CD1c-positive myeloid dendritic cell (primary cell): ENCODE data around the gene AP4S1.

Experiments
- DNase-seq: peaks from one replicate; pipeline ENCODE4 v3.0.0-alpha.2; 2016; ENCODE audit errors: extremely low spot score

Gene AP4S1

GRCh38 chr14:31006703-31007102 is 18.7 kb upstream of the AP4S1 start:
- DNase-seq = no peak

DNA sequence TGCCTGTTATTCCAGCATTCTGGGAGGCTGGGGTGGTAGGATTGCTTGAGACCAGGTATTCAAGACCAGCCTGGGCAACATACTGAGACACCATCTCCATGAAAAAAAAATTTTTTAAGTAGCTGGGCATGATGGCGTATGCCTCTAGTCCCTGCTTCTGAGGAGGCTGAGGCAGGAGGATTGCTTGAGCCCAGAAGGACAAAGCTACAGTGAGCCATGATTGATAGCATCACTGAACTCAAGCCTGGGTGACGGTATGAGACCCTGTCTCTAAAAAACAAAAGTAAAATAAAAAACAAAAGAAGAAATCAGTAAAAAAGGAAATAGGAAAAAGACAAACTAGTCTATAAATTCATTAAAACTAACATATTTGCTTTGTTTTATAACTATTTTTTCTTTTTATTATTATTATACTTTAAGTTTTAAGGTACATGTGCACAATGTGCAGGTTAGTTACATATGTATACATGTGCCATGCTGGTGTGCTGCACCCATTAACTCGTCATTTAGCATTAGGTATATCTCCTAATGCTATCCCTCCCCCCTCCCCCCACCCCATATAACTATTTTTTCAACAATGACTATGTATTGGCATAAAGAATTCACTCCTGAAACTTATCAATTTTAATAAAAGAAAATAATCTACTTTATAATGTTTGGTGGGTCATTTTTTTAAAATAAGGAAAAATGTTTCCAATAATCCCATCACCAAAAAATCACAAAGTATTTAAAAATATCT is 15.4 kb upstream of the AP4S1 start:
- DNase-seq = no peak

GRCh38 chr14:31010935-31011334 is 14.5 kb upstream of the AP4S1 start:
- no peak for DNase-seq

- no peak for DNase-seq
These were observed 11.6 kb upstream of the AP4S1 start for GRCh38 chr14:31013841-31014240.

DNA sequence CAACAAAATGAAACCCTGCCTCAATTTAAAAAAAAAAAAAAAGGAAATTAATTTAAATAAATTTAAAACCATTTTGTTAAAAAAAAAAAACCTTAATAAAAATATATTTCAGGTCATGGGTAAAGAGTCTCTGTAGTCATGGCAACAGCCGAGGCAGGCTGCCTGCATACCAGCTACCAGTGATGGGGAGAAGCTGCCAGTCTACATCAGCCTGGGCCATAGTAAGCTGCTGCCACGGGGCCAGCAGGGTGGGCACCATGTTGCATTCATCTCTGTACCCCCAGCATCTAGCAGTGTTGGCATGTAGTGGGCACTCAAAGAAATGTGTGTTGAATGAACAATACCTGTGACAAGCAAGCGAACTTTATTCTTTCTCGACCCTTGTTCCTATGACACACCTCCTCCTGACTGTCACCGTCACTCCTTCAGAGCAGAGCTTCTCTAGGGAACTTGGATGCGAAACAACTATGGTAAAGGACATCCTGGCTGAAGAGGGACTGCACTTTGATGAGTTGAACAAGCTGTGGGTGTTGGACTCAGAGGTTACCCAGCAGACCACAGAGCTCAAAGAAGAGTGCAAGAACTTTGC is 7.3 kb upstream of the AP4S1 start:
- no peak for DNase-seq

- DNase-seq = no peak
These were observed 4.4 kb upstream of the AP4S1 start for GRCh38 chr14:31020834-31021575.

DNA sequence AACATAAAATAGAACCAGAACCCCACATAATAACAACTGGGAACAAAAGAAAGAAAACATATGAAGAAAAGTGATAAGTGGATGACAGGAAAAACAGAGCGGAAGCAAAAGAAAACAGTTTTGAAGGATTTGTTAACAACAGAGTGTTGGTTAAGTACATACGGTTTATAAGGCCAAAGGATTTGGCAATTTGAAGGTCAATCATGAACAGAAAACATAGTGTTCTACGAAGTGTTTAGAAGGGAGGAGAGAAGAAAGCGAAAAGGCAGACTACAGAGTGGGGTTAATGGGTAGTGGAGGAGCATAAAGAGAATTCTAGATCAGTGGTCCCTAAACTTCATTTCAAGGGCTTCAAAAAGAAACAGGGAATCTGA is 3.9 kb upstream of the AP4S1 start:
- DNase-seq = no peak

DNA sequence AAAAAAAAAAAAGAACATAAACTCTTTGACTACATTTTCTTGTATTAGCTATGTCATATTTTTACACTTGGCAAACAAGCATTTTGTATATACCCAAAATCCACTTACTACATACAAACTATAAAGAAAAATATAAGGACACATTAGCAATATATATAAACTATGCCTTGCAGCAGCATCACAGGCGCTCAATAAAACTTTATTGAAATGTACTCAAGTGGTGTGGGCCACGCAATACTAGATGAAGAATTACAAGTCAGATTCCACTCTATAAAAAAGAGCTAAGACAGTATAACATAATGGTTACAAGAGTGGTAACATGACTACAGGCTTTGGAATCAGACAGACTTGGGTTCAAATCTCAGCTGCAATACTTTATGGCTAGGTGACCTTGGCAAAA is 3.1 kb upstream of the AP4S1 start:
- no peak for DNase-seq

DNA sequence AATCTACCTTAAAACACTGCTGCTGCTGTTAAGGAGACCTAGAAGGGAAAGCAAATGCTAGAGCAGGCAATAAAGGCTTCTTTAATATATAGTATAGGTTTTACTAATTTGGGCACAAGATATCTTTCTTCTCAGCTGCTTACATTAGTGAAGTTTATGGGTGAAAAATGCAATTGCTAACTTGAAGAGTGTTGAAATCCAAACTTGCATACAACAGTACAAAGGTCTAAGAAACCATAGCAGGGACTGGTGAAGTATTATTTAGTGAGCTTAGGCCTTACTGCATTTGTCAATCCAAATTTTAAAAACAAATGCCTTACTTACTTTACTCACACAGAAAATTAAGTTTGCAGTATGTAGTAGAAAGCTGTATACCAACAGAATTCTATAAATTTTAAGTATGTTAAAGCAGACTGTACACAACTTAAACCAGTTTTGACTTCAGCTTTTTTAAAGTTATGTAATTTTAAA is 1.4 kb upstream of the AP4S1 start:
- DNase-seq = no peak

DNA sequence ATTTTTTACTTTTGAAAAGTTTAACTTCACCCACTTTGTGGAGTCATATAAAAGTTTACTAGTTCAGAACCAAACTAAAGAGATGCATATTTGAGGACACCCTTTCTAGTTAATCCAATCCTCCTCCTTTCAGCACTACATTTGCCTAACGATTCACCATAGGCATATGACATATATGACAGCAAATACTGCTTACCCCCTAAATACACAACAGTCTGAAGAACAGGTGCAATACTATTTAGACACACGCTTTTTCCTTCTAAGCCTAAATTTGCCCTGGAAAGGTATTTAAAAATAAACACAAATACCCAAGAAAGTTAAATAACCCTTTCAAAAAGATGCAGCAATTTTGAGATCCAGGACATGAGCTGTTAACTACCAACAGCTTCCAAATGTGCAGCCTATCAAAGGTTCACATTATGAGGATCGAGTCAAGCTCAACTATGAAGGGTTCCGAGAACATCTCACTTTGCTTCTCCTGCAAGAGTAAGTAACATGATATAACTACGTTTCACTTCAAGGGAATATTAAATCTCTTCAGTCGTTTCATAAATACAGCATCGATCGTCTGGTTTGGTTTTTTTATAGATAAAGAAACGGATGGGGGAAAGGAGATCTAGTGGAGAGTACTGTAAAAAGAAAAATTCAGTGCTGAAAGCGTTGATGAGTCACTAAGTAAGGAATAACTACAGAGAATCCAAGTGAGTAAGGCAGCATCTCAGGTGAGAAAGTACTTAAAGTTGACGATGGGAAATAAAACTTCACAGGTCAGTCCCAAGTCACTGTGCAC is 677 bp upstream of the AP4S1 start:
- peak; percentile 20 for DNase-seq

DNA sequence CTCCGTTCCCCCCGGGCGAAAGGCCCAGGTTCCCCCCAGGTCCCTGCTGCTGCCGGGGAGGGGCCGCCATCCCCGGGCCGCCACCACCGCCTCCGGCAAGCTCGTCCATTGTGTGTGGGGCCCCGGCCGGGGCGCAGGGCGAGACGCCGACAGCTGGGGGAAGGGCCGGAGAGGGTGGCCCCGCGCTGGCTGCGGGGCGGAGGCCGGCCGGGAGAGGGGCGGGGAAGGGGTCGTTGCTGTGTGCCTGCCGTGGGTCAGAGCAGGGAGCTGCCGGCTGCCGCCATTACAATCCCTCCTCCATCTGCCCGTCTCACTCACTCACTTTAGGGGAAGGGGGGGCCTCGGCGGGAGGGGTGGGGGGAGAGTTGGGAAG is 614 bp downstream of the AP4S1 start, which contains the start of gene STRN3:
TSS of gene STRN3 (minus strand) at position 303 of the 373 bp plus-strand sequence. CDS start at position 109, 194 bp downstream.
- DNase-seq = no peak

GRCh38 chr14:31026450-31027235 is 1.2 kb downstream of the AP4S1 start:
- peak; percentile 94 for DNase-seq

- DNase-seq = peak; percentile 5
These were observed 2.4 kb downstream of the AP4S1 start for GRCh38 chr14:31027847-31028246.

DNA sequence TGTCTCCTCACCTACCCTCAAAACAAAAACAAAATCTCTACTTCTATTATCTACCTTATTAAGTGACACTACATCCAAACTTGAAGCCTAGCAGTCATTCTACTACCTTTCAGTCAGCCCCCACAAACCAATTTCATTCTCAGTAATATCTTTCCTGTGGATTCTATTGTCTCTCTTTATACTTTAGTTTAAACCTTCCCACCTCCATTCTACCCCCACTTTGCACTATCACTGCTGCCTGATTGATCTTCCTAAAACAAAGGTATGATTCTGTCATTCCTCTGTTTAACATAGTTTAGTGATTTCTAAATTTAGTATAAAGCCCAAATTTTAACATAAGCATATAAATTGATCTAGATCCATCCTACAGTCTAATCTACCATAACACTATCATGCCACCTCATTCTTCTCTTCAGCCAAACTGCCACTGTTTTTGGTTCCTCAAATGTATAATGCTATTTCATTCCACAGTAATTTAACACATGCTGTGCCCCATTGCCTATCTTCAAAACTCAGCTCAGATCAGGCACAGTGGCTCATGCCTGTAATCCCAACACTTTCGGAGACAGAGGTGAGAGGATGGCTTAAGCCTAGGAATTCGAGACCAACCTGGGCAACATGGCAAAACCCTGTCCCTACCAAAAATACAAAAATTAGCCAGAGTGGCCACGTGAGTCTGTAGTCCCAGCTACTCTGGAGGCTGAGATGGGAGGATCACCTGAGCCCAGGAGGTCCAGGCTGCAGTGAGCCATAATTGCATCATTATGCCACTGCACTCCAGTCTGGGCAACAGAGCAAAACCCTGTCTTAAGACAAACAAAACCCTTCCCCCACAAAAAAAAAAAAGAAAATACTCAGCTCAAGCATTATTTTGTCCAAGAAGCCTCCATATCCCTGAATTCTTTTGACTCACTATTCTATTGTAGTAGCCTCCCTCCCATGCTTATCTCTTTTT is 3.8 kb downstream of the AP4S1 start:
- no peak for DNase-seq

- no peak for DNase-seq
These were observed 5.0 kb downstream of the AP4S1 start for GRCh38 chr14:31030469-31030868.

- DNase-seq = no peak
These were observed 11.1 kb downstream of the AP4S1 start for GRCh38 chr14:31036552-31036951.

- no peak for DNase-seq
These were observed 12.3 kb downstream of the AP4S1 start for GRCh38 chr14:31037709-31038221.

GRCh38 chr14:31038521-31039166 is 13.2 kb downstream of the AP4S1 start:
- DNase-seq = no peak

- DNase-seq = no peak
These were observed 16.9 kb downstream of the AP4S1 start for GRCh38 chr14:31042300-31042699.
